ENCODE results near the gene NUDT22.
A peak's percentile ranks its signal among the peaks of the same experiment; 100 is the strongest.

The NUDT22 gene

DNA sequence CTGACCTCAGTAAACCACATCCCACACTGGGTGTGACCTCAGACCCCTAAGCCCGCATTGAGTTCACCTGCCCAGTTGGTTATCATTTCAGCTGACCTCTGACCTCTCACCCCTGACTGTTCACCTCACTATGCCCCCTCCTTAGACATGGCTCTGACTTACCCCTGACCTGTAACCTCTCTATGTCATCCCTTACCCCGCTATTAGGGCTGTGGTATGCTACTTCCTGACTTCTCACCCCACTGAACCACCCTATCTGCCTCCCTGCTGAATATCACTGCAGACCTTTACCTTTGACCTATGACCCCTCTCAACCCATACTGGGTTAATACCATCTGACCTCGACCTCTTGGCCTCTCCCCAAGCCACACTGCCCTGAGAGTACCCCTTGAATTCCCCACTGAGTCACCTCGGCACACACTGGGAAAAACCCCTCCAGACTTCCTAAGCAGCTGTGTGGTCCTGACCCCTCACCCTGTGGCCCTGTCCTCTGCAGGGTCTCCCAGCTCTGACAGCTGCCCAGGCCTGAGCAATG, 33.5 kb downstream of the NUDT22 start:
- DNase-seq, result no peak

DNA sequence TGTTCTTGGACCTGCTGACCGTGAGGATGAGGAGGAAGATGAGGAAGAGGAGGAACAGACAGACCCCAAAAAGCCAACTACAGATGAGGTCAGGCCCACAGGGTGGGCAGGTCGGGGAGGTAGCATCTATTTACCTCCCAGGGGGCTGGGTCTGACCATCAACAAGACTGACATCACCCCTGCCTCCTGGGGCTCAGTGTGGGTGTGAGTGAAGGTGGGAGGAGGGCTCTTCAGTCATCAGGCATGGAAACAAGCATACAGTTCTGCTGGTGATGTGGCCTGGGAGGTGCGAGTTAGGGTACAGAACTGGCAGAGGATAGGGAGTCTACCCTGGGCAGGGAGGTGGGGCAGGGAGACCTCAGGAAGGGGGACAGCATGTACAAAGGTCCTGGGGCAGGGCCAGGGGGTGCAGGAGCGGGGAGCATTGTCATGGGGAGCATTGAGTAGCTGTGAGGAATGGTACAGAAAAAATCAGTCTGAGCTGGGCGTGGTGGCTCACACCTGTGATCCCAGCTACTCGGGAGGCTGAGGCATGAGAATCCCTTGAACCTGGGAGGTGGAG, 34.2 kb downstream of the NUDT22 start:
- no peak for DNase-seq

DNA sequence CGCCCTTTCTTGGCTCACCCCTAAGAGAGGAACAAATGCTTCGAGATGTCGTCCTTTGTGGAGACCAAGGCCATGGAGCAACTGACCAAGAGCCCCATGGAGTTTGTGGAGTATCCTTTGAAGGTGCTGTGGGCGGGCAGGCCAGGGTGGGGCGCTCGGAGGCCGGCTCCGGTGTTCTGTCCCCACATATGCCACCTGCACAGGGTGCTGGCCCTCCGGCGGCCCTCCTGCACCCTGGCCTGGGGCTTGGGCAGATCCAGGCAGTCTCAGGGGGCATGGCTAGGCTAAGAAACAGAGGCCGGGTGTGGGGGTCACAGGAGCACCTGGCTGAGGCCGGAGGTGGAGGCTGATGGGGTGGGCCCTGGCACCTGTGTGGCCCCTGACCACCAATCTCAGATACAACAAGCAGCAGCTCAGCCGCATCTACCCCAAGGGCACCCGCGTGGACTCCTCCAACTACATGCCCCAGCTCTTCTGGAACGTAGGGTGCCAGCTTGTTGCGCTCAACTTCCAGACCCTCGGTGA, 35.5 kb downstream of the NUDT22 start:
- DNase-seq, result no peak

DNA sequence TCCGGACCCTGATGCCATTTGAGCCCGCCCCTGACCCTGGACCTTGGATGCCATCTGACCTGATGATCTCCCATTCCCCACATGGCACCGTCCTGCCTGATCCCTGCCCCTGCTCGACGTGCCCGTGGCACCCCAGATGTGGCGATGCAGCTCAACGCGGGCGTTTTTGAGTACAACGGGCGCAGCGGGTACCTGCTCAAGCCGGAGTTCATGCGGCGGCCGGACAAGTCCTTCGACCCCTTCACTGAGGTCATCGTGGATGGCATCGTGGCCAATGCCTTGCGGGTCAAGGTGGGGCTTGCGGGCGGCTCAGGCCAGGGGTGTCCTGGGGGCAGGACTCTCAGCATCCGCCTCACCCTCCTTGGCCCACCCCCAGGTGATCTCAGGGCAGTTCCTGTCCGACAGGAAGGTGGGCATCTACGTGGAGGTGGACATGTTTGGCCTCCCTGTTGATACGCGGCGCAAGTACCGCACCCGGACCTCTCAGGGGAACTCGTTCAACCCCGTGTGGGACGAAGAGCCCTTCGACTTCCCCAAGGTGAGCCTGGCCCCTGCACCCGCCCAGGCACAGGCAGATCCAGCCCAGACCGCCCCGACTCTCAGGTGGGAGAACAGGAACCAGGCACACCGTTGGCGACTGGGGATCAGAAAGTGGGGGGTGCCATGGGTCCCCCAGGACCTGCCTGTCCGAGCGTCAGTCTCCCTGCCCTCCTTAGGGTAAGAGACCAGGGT, 36.4 kb downstream of the NUDT22 start:
- no peak for DNase-seq

DNA sequence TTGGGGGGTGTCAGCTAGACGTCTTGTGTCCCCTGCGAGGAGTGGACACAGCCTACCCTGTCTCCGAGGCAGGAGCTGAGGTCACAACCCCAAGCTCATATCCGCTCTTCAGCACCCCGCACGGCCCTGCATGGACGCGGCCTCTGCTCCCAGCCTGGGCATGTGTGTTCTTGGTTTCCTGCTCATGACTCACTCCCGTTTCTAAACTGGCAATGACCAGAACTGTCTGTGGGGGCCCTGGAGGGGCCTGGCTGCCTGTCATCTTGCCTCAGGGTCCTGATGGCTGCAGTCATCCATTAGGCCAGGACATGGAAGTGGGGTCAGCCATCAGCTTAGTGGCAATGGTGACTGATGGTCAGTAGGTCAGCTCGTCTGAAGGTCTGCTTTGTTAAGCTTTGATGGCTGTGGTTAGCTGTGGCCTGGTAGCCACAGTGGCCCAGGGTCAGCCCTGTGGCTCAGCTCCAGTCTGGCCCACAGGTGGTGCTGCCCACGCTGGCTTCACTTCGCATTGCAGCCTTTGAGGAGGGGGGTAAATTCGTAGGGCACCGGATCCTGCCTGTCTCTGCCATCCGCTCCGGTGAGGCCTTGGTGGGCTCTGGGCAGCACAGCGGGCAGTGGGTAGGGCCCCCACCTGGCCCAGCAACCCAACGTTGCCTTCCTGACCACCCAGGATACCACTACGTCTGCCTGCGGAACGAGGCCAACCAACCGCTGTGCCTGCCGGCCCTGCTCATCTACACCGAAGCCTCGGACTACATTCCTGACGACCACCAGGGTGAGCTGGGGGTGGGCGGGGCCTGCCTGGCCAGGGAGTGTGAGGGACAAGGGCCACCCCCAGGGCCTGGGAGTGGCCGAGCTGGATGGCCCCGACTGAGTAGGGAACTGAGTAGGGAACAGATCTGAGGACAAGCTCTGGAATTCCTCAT, 37.2 kb downstream of the NUDT22 start:
- no peak for DNase-seq

DNA sequence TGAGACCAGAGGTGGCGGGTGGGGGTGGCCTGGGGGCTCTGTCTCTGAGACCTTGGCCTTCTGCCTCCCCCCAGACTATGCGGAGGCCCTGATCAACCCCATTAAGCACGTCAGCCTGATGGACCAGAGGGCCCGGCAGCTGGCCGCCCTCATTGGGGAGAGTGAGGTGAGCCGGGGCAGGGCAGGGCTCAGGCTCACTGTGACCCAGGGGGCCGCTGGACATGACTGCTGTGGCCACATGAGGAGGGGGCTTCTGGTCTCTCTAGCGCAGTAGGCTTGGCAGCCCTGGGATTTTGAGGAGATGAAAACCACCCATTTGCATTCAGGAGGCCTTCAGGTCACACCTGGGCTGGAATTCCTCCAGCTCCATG, 37.9 kb downstream of the NUDT22 start:
- DNase-seq, result no peak

DNA sequence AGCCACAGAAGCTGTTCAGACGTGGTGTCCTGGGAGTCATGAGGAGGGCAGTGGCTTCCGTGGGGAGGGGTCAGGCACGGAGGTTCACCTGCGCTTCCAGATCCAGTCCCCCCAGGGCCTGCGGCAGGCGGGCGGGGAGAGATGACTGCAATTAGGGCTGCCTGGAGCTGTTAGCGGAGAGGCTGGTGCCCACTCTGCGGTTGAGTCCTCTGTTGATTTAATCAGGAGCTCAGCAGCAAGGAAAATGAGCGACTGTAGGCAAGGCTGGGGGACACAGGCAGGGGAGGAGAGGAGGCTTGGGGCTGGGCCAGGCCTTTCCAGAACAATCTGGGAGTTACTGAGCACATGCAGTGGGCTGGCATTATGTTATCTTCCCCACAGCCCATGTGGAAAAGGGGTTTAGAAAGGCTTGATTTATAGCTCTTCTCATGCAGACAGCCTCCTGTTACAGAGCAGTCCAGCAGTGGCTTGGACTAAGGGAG, 38.3 kb downstream of the NUDT22 start:
- no peak for DNase-seq

DNA sequence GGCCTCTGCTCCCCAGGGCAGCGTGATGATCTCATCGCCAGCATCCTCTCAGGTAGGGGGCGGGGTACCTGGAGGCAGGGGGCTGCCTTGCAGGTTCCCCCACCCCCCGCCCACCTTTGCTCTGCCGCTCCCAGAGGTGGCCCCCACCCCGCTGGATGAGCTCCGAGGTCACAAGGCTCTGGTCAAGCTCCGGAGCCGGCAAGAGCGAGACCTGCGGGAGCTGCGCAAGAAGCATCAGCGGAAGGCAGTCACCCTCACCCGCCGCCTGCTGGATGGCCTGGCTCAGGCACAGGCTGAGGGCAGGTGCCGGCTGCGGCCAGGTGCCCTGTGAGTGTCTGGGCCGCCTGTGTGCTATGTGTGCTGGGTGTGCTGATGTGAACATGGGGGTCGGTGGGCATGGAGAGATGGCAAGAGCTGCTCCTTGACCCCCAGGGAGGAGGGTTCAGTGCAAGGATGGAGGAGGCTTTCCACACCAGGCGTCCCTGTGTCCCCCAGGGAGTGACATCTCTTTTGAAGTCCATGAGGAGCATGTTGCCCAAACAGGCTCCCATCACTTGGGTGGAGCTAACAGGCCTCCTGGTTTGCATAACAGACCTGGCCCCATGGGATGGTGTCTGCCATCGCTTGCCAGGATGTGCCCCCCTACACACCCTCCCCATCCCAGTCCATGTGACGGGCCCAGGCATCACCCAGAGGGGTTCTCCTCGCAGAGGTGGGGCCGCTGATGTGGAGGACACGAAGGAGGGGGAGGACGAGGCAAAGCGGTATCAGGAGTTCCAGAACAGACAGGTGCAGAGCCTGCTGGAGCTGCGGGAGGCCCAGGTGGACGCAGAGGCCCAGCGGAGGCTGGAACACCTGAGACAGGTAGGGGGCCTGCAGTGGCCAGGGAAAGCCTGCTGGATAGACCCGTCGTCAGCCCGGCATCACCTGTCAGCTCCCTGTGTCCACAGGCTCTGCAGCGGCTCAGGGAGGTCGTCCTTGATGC, 39.4 kb downstream of the NUDT22 start:
- no peak for DNase-seq

DNA sequence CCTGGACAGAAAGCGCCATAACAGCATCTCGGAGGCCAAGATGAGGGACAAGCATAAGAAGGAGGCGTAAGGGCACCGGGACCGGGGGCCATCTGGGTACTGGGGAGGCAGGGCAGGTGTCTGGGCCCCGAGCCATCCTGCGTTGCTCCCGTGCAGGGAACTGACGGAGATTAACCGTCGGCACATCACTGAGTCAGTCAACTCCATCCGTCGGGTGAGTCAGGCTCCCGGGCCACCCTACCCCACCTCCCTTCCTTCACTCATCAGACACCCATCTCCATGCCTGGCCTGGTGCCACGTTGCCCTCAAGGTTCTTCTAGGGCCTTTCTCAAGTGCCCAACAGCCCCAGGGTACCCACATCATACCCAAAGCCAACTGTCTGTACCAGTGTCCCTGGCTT, 40.3 kb downstream of the NUDT22 start:
- no peak for DNase-seq

DNA sequence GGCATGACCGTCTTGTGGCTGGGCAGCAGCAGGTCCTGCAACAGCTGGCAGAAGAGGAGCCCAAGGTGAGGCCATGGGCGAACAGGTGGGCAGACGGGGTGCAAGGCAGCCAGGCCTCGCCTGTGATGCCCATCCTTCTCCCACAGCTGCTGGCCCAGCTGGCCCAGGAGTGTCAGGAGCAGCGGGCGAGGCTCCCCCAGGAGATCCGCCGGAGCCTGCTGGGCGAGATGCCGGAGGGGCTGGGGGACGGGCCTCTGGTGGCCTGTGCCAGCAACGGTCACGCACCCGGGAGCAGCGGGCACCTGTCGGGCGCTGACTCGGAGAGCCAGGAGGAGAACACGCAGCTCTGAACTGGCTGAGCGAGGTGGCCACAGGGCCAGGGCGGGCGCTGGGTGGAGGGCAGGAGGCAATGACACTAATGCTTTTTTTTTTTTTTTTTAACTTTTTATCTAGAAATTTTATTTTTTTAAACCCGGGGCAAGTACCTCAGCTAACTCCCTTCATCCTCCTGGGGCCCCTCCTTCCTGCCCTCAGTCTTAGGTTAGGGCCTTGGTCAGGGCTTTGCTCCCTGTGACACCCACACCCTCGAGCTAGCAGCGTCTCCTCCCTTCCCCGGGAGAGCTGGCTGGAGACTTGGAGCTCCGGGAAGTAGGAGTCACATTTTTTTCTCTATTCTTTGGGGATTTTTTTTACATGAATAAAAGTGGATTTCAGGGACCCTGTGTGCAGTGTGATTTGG, 41.3 kb downstream of the NUDT22 start:
- DNase-seq, result no peak

DNA sequence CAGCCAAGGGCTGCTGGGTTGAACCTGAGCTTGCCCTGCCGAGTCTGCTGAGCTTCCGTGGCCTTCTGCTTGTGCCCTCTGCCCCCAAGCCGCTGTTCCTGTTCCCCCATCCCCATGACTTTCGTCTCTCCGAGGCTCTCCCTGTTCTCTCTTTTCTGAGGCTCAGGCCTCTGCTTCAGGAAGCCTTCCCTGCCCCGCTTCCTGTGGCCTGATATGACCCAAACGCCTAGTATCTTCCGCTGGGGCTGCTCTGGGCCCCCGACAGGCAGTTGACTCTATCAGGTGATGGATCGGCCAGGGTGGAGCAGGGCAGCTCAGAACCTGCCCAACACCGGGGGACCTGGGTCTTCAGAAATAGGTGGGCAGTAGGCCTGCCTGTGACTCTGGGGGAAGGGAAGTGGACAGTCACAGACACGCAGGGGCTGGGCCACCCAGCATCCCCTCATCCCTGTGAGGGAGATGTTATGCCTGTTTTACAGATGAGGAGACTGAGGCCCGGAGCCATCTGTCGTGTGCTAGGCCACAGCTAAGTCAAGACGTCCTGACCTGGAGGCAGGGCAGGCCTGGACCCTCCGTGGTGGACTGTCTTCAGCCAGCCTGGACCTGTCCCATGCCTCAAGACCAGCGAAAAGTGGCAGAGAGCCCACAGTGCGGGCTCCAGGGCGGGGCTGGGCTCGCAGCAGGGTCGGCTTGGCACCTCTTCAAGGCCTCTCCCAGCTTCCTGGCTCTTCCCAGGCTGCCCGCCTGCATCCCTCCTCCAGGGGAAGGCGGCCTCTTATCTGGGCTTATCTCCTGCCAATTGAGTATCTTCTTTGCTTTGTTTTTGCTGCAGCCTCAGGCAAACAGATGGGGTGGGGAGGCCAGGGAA, 42.2 kb downstream of the NUDT22 start:
- DNase-seq, result no peak

DNA sequence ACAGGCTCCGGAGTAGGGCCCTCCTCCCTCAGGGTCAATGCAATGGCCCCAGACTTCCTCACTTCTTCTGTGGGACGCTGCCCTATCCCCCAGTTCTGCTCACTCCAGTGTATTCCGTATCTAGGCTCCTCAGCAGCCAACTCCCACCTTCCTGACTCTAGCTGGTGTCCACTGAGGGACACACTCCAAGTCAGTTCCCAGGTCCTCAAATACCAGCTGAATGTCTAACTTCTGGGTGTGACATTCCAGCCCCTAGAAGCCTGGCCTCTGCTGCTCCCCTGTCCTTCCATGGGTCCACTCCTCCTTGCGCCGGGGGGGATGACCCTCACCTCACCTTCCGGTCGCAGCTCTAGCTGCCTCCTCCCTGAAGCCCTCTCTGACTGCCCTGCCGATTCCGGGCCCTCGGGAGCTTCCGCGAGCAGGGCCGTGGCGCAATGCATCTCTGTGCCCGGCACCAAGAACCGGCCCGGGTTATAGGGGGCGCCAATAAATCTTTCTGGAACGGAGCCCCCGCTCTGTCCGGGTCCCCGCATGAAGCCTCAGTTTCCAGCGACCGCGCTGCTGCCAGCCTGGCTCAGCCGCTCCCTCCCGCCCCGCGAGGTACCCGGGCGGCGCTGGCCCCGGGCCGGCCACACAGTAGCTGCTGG, 42.9 kb downstream of the NUDT22 start:
- DNase-seq, result no peak

DNA sequence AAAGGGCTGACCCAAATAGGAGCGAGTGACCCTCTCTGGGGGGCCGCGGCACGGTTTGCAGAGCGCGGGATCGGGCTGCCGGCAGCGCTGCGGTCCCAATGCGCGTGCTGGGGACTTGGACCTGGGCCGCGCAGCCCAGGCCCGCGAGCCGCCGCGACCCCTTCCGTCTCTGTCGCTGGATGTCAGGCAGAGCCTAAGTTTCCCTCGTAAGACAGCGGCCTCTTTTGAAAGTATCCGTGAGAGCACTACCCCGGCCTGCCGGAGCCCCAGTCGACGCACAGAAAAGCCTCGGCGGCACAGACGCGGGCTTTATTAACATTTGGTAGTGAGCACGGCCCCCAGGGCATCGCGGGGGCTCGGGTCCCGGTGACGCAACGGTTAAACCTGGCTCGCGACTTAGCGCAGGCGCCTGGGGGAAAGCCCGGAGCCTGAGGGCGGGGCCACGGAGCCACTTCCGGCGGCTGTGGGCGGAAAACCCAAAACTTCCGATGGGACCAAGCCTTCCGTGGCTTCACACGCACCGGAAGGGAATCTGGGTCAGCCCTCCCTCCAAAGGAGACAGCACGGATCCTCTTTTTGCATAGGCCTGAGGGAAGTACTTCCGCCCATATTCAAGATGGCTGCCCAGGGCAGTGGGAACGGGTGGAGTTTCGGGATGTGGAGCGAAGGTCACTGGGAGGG, 43.6 kb downstream of the NUDT22 start:
- DNase-seq, result peak; percentile 68

DNA sequence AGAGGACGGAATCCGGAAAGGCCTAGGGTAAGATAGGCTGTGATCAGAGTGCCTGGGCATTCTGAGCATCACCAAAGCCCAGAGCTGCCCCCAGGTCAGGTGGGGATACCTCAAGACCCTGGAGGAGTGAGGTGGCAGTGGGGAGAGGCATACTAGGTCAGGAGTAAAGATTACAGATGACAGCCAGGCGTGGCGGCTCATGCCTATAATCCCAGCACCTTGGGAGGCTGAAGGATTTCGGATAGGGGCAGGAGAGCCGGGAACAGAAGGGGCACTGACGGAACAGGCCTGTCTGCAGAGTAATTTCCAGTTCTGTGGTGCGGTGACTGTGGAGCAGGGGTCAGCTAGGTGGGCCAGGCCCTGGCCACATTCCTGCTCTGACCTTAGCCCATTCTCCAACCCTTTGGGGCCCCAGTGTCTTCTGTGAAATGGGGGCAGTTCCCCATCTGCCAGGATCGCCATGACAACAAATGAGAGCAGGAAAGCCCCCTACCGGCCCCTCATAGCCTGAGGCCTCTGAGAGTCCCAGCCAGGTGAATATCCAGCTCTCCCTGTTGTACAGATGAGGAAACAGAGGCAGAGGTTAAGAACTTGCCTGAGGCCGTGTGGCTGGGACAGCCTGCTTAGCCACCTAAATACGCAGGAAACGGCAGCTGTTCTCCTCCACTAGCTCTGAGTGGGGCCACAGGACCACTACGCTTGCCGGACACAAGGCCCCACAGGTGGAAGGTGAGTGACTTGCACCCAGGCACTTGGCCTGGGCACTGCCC, 49.1 kb downstream of the NUDT22 start:
- no peak for DNase-seq

DNA sequence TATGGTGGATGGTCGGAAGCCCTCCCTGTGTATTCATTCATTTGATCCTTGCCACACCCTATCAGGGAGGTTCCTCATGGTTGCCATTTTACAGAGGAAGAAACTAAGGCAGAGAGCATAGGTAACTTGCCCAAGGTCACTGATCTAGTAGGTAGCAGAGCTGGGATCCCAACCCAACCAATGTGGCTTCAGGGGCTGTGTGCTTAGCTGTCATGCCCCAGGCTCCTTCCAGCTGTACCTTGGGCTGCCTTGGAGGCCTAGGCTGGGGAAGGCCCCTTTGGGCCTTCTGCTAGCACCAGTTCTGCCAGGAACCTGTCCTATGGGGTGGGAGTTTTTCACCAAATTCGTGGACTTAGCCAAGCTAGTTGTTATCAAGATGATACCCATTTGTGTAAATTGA, 49.8 kb downstream of the NUDT22 start:
- no peak for DNase-seq

DNA sequence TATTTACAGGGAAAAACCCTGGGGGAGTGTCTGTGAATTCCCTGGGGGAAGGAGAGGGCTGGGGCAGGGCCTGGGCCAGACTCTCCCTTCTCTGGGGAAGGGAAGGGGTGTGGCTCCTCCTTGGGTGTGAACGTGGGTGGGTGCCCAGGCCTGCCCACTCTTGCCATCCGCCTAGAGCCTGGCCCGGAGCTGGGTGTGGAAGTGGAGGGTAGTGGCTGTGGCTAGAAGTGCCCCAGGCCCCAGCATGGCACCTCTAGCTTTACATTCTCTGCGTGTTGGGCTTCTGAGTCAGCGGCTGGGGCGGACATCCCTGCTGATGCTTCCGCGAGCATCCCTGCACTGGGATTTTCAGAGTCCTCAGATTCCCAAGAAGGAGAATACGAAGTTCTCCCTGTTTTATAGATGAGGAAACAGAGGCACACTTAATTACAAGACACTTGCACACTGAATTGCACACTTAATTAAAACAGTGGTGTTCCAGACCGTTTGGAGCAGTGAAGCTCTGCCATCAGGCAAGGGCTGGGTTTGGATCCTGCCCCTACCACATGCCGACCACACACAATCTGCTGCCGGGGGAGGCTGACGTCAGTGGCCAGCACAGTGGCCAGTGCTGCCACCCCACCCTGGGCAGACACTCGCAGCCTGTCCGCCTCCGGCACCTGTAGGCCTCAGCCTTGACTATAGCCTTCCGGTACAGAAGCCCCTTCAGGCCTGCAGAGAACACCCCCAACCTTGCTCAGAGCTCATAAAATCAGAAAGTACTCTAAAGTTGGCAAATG, 50.8 kb downstream of the NUDT22 start:
- DNase-seq, result peak; percentile 92

DNA sequence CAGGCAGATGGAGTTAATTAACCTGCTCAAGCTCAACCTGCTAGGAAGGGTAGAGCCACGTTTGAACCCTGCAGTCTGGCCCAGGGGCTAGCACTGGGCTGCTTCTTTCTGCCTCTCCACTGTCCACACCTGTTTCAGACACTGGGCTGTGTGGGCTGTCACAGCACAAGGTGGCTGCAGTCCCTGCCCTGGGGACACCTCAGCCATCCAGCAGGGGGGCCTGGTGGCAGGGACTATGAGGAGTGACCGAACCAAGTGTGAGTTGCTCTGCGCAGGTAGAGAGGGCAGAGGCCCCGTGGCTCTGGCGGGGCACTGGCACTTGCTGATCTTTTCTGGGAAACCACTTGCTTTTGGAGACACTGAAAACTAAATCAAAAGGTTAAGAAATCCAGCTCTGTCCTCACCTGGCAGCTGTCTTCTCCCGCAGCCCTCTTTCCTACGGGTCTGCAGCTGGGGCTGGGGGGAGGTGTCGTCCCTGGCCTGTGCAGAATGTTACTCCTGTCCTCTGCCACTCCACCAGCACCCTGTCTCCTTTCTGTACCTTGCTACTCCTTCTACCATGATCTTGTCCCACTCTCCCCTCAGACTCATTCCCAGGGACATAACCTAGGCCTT, 52.6 kb downstream of the NUDT22 start:
- DNase-seq, result no peak

Measured in 8988T (cell line).